GM19468 (cell line): Measurements from ENCODE around the gene KRT24.

Experiments
- ATAC-seq: cut with Tn5 transposase; IDR thresholded peaks from one replicate; pipeline ENCODE4 v1.9.1; 2021; ENCODE audit warnings: mild to moderate bottlenecking, moderate library complexity, moderate number of reproducible peaks; ENCODE audit not compliant: unreplicated experiment; ENCODE audit errors: extremely low read depth

Gene KRT24

GRCh38 chr17:40695874-40696472 is 7.6 kb downstream of the KRT24 start:
- ATAC-seq = no peak

DNA sequence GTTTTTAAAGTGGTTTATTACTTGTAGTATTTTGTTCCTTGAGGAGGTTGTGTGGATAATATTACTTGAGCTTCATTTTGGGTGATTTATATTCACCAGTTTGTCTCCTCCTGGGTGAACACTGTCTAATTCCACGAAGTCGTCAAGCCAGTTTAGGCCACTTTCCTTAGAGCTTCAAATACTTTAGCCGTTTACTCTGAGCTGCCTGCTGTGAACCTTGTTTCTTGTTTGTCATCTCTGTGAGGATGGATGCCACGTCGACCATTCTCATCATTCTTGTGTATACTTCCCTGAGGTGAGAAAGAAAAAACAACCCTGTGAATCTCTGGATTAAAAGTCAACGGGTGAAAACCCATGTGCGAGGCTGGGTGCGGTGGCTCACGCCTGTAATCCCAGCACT is 9.0 kb downstream of the KRT24 start:
- ATAC-seq = no peak

DNA sequence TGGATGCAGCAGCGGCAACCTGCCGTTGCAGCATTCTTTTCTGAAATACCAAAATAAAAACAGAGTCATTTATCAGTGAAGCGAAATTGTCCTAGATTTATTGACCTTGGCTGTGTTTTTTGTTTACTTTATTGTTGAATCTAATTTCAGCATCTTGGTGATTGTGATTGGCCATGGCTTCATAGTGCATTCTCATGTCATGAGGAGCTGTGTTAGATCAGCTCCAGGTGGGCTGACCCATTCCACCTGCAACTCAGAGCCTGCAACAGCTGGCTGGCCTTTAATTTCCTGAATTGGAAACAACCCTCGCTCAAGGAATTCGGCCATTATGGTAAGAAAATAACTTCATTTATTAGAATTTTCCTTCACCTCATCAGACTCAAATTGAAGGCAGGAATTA is 16.4 kb downstream of the KRT24 start:
- no peak for ATAC-seq

- no peak for ATAC-seq
Measured at GRCh38 chr17:40686192-40686591, 17.4 kb downstream of the KRT24 start.

GRCh38 chr17:40680998-40681397 is 22.6 kb downstream of the KRT24 start:
- no peak for ATAC-seq

DNA sequence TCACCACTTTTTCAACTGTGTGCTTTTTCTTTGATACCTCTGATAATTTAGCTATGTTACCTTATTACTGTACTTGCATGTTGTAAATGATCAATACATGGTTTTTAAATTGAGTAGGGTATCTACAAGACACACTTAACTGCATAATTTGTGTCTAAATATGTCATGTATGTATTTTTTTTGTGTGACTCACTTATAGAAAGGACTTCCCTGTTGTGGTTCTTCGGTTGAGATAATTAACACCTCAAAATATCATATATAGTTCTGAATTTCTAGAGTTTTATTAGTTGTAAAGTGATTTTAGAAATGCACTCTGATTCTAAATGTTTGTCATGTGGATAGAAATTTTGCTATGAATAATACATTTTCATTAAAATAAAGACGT is 24.0 kb downstream of the KRT24 start:
- ATAC-seq = no peak

- no peak for ATAC-seq
Measured at GRCh38 chr17:40678902-40679522, 24.5 kb downstream of the KRT24 start.

DNA sequence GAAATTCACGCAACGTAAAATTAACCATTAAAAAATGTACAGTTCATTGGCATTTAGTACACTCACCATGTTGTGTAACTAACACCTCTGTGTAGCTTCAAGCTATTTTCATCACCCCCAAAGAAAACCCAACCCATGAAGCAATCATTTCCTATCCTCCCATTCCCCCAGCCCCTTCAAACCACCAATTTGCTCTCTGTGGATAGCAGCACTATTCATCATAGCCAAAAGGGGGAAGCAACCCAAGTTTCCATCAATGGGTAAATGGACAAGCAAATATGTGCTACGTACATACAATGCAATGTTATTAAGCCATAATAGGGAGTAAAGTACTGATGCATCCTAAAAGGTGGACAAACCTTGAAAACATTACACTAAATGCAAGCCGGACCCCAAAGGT is 27.6 kb downstream of the KRT24 start:
- no peak for ATAC-seq

DNA sequence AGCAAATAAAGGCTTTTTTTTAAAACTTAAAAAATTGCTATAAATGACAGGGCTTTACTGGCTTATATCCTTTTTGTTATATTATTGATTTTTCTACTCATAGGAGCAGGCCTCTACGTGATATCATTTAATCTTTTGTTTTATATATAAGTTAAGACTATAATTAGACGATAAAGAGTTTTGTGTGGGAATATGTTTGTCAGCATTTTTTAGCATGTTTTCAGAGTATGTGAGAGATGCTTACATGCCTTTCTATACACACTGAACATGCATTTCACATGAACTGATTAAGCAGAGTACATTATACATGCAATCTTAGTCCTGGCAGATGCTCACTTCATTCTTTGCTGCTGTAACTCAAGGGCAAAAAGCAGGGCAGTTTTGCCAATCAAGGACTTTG is 30.9 kb downstream of the KRT24 start:
- no peak for ATAC-seq

GRCh38 chr17:40671282-40671681 is 32.3 kb downstream of the KRT24 start:
- no peak for ATAC-seq

GRCh38 chr17:40666331-40666730 is 37.2 kb downstream of the KRT24 start:
- ATAC-seq = no peak

GRCh38 chr17:40664582-40665333 is 38.8 kb downstream of the KRT24 start, which contains the start of gene KRT222:
KRT222 (minus strand) TSS chr17:40665177; CDS start chr17:40665099, 78 bp downstream.
- no peak for ATAC-seq

GRCh38 chr17:40663252-40663651 is 40.3 kb downstream of the KRT24 start:
- no peak for ATAC-seq

DNA sequence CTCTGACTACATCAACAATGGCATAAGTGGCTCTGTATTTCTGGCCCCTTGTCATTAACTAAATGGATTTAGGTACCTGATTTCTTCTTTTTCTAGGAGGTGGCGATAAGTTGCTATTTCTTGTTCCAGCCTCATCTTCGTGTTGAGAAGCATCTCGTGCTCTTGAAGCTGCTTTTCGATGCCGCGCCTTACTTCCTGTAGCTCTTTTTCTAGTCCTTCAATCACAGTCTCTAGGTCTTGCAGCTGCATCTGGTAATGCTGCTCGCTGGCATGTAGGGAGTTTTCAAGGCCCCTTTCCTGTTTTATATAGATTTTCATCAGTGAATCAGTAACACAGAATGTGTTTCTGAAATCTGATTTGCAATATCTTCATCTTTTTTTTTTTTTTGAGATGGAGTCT is 43.6 kb downstream of the KRT24 start:
- no peak for ATAC-seq

DNA sequence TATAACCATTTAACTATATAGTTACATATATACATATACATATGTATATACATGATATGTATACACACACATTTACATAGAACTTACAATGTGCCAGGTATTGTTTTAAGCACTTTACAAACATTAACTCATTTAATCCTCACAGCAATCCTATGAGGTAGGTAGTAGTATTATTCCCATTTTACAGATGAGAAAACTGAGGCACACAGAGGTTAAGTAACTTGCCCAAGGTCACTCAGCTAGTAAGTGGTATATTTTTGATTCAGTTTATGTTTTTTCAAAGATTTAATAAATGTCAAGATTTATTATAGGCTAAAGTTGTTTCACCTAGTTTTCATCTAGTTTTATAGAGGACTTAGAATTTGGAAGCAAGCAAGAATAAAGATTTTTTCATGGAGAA is 45.2 kb downstream of the KRT24 start:
- ATAC-seq = no peak

DNA sequence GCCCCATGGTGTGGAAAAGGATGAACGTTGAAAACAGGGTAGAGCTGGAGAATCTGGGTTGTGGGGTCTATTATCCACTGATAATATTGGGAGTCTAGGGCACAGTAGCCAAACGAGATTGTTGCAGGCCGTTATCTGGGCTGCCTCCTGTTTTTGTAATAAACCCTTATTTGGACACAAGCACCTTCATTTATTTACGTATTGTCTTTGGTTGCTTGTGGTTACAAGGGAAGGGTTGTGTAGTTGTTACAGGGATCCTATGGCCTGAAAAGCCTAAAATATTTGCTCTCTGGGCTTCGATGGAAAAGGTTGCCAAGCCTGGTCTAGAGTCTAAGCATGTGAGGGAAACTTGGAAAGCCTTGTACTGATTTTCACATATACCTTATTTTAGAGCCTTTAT is 51.6 kb downstream of the KRT24 start:
- no peak for ATAC-seq

DNA sequence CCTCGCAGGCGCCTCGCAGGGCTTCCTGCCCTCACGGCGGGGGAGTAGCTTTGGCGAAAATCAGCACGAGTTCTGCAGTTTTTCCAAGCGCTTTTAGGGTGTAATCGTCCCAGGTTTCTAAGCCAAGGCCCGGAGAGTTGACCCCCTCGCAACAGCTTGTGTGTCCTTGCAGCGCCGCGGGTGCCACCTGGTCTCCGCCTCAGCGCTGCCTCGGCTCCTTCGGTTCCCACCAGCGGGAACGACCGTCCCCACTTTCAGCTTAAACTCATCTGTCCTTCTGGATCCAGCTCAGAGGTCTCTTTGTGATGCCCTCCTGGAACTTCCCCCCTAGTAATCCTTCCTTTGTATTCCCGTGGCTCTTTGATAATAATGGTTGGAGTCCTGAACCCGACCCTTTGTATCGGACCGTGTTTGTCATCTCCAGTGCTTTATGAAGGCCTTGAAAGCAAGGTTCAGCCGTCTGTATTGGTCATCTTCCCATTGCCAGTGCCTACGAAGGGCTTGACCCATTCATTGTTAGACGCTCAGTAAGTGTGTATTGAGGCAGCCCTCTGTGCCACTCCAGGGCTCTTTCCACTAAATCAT is 55.1 kb downstream of the KRT24 start:
- ATAC-seq = peak; percentile 16
